ENCODE measurements around the gene TMEM151B. TPM values are rescaled to one million over a fixed set of nuclear protein-coding genes. Genes with fewer than 3 reads are reported as not detected.

The TMEM151B gene
- total and polyA plus RNA-seq, 2 of the 4 experiments (the other 2 are of a cell fraction) = not detected

DNA sequence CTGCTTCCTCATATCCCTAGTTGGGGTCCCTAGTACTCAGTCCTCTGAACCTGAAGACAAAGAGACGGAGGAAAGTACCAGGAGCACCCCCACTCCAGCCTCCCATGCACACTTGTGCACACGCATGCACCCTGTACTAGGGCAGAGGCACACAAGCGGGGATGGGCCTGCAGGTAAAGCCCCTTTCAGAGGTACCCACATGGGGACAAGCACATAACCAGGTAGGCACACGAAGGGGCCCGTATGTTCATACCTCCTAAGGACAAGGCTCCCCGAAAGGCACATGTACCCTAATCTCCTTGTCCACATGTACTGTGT is 1.1 kb downstream of the TMEM151B start:
- no peaks in the 10 kb centered on the region; the same call in 1 of the 2 replicates for H4K20me1 ChIP-seq (ENCODE audit: insufficient read depth, low read length)
- H3K4me3 ChIP-seq (ENCODE audit: insufficient read depth, low read depth, low read length) = no peak overlapping the region
- intact Hi-C loops (cut with micrococcal nuclease) = no loop called here

More for the DNA sequence above, 1.1 kb downstream of the TMEM151B start:
- WGBS, 2 experiments (ENCODE audit: extremely low coverage in 2 of 2, insufficient read length in 1 of 2) = 70% methylated on average over 2 of the region's 6 CpGs; no CpG with 5 or more reads in 1 of the 2 experiments
- no peaks in the 10 kb centered on the region for H3K9me1 ChIP-seq (ENCODE audit: insufficient read depth, low read length)
- ATAC-seq (ENCODE audit: low read depth) (no peak), DNase-seq (no peak)
- no peak overlapping the region for H3K4ac ChIP-seq (ENCODE audit: low read depth, low read length)
- H3K27me3 ChIP-seq (ENCODE audit: control insufficient read depth, insufficient read depth, low read length) = peaks cover 67% of the 10 kb centered on the region
- no peaks in the 10 kb centered on the region for H3K36me3 ChIP-seq (ENCODE audit: control insufficient read depth, insufficient read depth, low read length)
- H2BK15ac ChIP-seq (ENCODE audit: low read depth, low read length) = no peak overlapping the region
- H3K79me1 ChIP-seq (ENCODE audit: low read depth in 1 of 2, low read length in 2 of 2) = no peaks in the 10 kb centered on the region
- no peaks in the 10 kb centered on the region for H3K9me3 ChIP-seq (ENCODE audit: control insufficient read depth, insufficient read depth, low read length)
- H2AK9ac ChIP-seq (replicated peaks; ENCODE audit: low read depth, low read length, poor library complexity) = no peak overlapping the region
- H3K56ac ChIP-seq (ENCODE audit: extremely low read depth, insufficient read depth, low read length) = no peak overlapping the region
- CTCF ChIA-PET = no interaction called here
- no peak overlapping the region for H3K27ac ChIP-seq (ENCODE audit: insufficient read depth, low read length)
- no peak overlapping the region for H2BK5ac ChIP-seq (ENCODE audit: low read depth, low read length, poor library complexity, severe bottlenecking)
- no peak overlapping the region for H2AFZ ChIP-seq (replicated peaks; ENCODE audit: low read length, poor library complexity)
- H2BK120ac ChIP-seq (ENCODE audit: low read depth, low read length) = no peak overlapping the region
- dilution Hi-C loops (cut with HindIII; ENCODE audit: low sequenced_read_pairs, unreplicated experiment) = no loop called here
- POLR2A ChIA-PET (ENCODE audit: unreplicated experiment) = no interaction called here
- no peak overlapping the region for H4K91ac ChIP-seq (ENCODE audit: insufficient read depth, low read depth, low read length)
- TF ChIP-seq MAZ (IDR thresholded peaks at IDR 0.05; ENCODE audit: borderline replicate concordance, low read depth, low read length) (no peak), CEBPB (IDR thresholded peaks at IDR 0.05; ENCODE audit: low read depth, low read length) (no peak), RCOR1 (IDR thresholded peaks at IDR 0.05; ENCODE audit: insufficient replicate concordance, low read length) (no peak), RAD21 (IDR thresholded peaks at IDR 0.05; ENCODE audit: low read length) (no peak), FOS (IDR thresholded peaks at IDR 0.05; ENCODE audit: low read depth, low read length) (no peak), MXI1 (IDR thresholded peaks at IDR 0.05; ENCODE audit: borderline replicate concordance, low read depth, low read length) (no peak), SMC3 (IDR thresholded peaks at IDR 0.05; ENCODE audit: low read depth, low read length) (no peak)
- TF ChIP-seq, protein P1, sequence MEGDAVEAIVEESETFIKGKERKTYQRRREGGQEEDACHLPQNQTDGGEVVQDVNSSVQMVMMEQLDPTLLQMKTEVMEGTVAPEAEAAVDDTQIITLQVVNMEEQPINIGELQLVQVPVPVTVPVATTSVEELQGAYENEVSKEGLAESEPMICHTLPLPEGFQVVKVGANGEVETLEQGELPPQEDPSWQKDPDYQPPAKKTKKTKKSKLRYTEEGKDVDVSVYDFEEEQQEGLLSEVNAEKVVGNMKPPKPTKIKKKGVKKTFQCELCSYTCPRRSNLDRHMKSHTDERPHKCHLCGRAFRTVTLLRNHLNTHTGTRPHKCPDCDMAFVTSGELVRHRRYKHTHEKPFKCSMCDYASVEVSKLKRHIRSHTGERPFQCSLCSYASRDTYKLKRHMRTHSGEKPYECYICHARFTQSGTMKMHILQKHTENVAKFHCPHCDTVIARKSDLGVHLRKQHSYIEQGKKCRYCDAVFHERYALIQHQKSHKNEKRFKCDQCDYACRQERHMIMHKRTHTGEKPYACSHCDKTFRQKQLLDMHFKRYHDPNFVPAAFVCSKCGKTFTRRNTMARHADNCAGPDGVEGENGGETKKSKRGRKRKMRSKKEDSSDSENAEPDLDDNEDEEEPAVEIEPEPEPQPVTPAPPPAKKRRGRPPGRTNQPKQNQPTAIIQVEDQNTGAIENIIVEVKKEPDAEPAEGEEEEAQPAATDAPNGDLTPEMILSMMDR (conservative IDR thresholded peaks at IDR 0.05; ENCODE audit: low read depth, low read length) = no peak
- TF ChIP-seq, protein P2, sequence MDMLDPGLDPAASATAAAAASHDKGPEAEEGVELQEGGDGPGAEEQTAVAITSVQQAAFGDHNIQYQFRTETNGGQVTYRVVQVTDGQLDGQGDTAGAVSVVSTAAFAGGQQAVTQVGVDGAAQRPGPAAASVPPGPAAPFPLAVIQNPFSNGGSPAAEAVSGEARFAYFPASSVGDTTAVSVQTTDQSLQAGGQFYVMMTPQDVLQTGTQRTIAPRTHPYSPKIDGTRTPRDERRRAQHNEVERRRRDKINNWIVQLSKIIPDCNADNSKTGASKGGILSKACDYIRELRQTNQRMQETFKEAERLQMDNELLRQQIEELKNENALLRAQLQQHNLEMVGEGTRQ (IDR thresholded peaks at IDR 0.05; ENCODE audit: low read depth, low read length) = no peak
- no peak overlapping the region for H3K18ac ChIP-seq (ENCODE audit: low read depth, low read length)
- H3K4me1 ChIP-seq (ENCODE audit: control insufficient read depth, insufficient read depth, low read length) = no peaks in the 10 kb centered on the region
- H3K14ac ChIP-seq (replicated peaks; ENCODE audit: low read depth, low read length) = no peak overlapping the region
- H4K8ac ChIP-seq (ENCODE audit: low read depth in 2 of 2, low read length in 2 of 2) = no peak overlapping the region
- no peak overlapping the region for H3K4me2 ChIP-seq (ENCODE audit: low read depth, low read length)
- H3K9ac ChIP-seq (ENCODE audit: low read depth, low read length) = no peak overlapping the region
- in situ Hi-C loops (cut with MboI; ENCODE audit: low sequenced_read_pairs) = no loop called here
- no peak overlapping the region for H4K5ac ChIP-seq (ENCODE audit: low read depth, low read length)
- no peak overlapping the region for H2AK5ac ChIP-seq (ENCODE audit: low read depth, low read length)
- H2BK20ac ChIP-seq (ENCODE audit: low read depth, low read length) = no peak overlapping the region
- no TSS peak for BruUV-seq (replicated peaks)
- no peak overlapping the region for H3K23ac ChIP-seq (ENCODE audit: low read depth, low read length)
